ENCODE measurements around the gene ZNF283. TPM values are rescaled to one million over a fixed set of nuclear protein-coding genes. Genes with fewer than 3 reads are reported as not detected.

The ZNF283 gene
- total and polyA plus RNA-seq, 2 of the 13 experiments (the other 11 are each of a cell fraction or from before 2014, with no cell fraction given) = 2.0 to 11.1 TPM

DNA sequence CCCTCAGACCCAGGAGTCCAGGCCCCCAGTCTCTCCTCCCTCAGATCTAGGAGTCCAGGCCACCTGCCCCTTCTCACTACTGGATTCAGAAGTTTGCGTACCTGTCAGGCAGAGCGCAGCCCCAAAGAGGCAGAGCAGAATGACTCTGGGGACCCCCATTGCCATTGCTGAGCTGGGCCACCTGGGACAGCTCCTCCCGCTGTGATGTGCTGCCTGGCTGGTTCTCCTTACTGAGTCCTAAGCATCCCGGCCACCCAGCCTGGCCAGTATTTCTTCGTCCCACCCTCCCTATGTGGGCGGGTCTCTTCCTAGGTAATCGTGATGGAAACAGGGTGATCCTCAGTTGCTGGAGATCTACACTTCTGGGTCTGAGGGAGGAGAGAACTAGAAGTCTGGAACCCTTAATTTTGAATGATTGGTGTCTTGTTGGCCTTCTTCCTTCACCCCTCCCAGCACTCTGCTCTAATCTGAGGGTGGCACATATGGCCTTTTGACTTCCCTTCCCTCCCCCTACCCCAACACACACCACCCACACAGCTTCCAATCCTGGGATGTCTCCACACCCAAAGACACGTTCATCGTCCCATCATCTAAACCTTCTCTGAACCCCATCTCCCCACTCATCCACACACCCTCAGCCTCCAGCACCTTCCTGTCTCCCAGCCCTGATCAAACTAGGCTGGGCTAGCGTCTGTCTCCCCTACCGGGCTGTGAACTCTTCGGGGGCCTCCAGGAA is 24.7 kb upstream of the ZNF283 start, which contains the start of gene LYPD5:
TSS of gene LYPD5 (minus strand) at position 232 of the 736 bp plus-strand sequence. CDS start at position 165, 67 bp downstream.
- Histone ChIP-seq H2AFZ (ENCODE audit: low read length) (no peak within 1 kb of the TSS), H3K4me2 (ENCODE audit: low read depth, low read length) (no peak within 1 kb of the TSS), H3K27me3 (ENCODE audit: control insufficient read depth in 1 of 2, insufficient read depth in 2 of 2, low read length in 2 of 2) (peaks cover 0 to 4% of the 10 kb centered on the region in 2 experiments; a peak in 3 of 5 replicates), H3K27ac (ENCODE audit: extremely low read length, insufficient read depth, low read length) (no peak within 1 kb of the TSS), H3K9ac (ENCODE audit: insufficient read depth, low read depth, low read length) (no peak within 1 kb of the TSS), H3K36me3 (replicated peaks in 1 of 2; ENCODE audit: control insufficient read depth in 1 of 2, insufficient read depth in 2 of 2, low read length in 2 of 2) (no peaks in the 10 kb centered on the region), H3K4me1 (ENCODE audit: insufficient read depth, low read length) (no peaks in the 10 kb centered on the region), H4K20me1 (ENCODE audit: insufficient read depth, low read length) (no peaks in the 10 kb centered on the region), H3K4me3 (replicated peaks in 1 of 3; ENCODE audit: insufficient read depth in 1 of 3, low read depth in 2 of 3, low read length in 3 of 3) (no peak within 1 kb of the TSS), H3K9me3 (ENCODE audit: low read length) (no peaks in the 10 kb centered on the region), H3K79me2 (ENCODE audit: insufficient read depth, low read length) (no peaks in the 10 kb centered on the region)
- WGBS (ENCODE audit: low lambda C conversion rate) = 20% methylated on average over 11 of the region's 12 CpGs
- DNase-seq (ENCODE audit: low spot score) (no peak), FAIRE-seq (no peak), ATAC-seq (no peak)
- ChIA-PET POLR2A (no interaction called here), CTCF (ENCODE audit: low intra/inter-chr PET ratio, low total read pairs) (no interaction called here)
- TF ChIP-seq SKI (IDR thresholded peaks at IDR 0.05; ENCODE audit: partially characterized antibody) = no peak
- TF ChIP-seq, protein P1, sequence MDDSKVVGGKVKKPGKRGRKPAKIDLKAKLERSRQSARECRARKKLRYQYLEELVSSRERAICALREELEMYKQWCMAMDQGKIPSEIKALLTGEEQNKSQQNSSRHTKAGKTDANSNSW (CRISPR knock-in tag; IDR thresholded peaks at IDR 0.05; ENCODE audit: borderline replicate concordance) = no peak
- no peak for TF ChIP-seq ZNF160 (CRISPR knock-in tag; IDR thresholded peaks at IDR 0.05)
- no peak for TF ChIP-seq RFX1 (IDR thresholded peaks at IDR 0.05)
- TF ChIP-seq ZNF292 (CRISPR knock-in tag; IDR thresholded peaks at IDR 0.05; ENCODE audit: borderline replicate concordance, low read depth) = no peak
- no peak for TF ChIP-seq ZNF547 (CRISPR knock-in tag; IDR thresholded peaks at IDR 0.05)
- no peak for TF ChIP-seq ZNF382 (CRISPR knock-in tag; IDR thresholded peaks at IDR 0.05; ENCODE audit: borderline replicate concordance)
- no peak for TF ChIP-seq RFX5 (IDR thresholded peaks at IDR 0.05; ENCODE audit: low read depth, low read length)
- TF ChIP-seq, protein P2, sequence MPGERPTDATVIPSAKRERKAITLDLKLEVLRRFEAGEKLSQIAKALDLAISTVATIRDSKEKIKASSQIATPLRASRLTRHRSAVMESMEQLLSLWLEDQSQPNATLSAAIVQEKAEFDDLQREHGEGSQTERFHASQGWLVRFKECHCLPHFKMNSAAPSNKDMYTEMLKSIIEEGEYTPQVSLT (CRISPR knock-in tag; IDR thresholded peaks at IDR 0.05; ENCODE audit: borderline replicate concordance, low read depth) = no peak
- TF ChIP-seq THAP11 (CRISPR knock-in tag; IDR thresholded peaks at IDR 0.05) = no peak
- TF ChIP-seq, protein P3, sequence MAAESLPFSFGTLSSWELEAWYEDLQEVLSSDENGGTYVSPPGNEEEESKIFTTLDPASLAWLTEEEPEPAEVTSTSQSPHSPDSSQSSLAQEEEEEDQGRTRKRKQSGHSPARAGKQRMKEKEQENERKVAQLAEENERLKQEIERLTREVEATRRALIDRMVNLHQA (CRISPR knock-in tag; IDR thresholded peaks at IDR 0.05) = no peak
- intact Hi-C loops (cut with micrococcal nuclease; ENCODE audit: unreplicated experiment) (no loop called here), in situ Hi-C loops (cut with HindIII; ENCODE audit: extremely low pct_ligation_motif_present, low pct_unique_long_range_greater_than_20kb) (no loop called here)
- BruUV-seq (replicated peaks) = no TSS peak

Measured in HepG2 (cell line).